Measurements from ENCODE around the gene G6PC1. TPM values are rescaled to one million over a fixed set of nuclear protein-coding genes. Genes with fewer than 3 reads are reported as not detected.
"Not testable (repeated sequence)": the region's sequence is repeated elsewhere in the genome, so short reads cannot be mapped to it uniquely, and the experiment has no call there.

The G6PC1 gene
- total RNA-seq, 1 donor from 2014 or later: not detected

GRCh38 chr17:42872251-42872965 is 28.2 kb upstream of the G6PC1 start:
- intact Hi-C loops (cut with micrococcal nuclease): no loop called here
- ATAC-seq (no peak), DNase-seq (no peak)

GRCh38 chr17:42873315-42873714 is 27.3 kb upstream of the G6PC1 start:
- DNase-seq (no peak), ATAC-seq (no peak)
- intact Hi-C loops (cut with micrococcal nuclease): no loop called here

GRCh38 chr17:42873932-42874695 is 26.5 kb upstream of the G6PC1 start:
- not testable (repeated sequence) for DNase-seq

GRCh38 chr17:42877037-42877436 is 23.6 kb upstream of the G6PC1 start:
- ATAC-seq (no peak), DNase-seq (no peak)
- intact Hi-C loops (cut with micrococcal nuclease): no loop called here

More at GRCh38 chr17:42873932-42874695, 26.5 kb upstream of the G6PC1 start:
- ATAC-seq; intact Hi-C loops (cut with micrococcal nuclease): not testable (repeated sequence)

GRCh38 chr17:42878123-42878880 is 22.3 kb upstream of the G6PC1 start:
- DNase-seq: no peak

GRCh38 chr17:42878924-42879595 is 21.5 kb upstream of the G6PC1 start:
- intact Hi-C loops (cut with micrococcal nuclease): no loop called here
- ATAC-seq: no peak
- no peak for DNase-seq

More at GRCh38 chr17:42878123-42878880, 22.3 kb upstream of the G6PC1 start:
- intact Hi-C loops (cut with micrococcal nuclease): no loop called here
- no peak for ATAC-seq

GRCh38 chr17:42879596-42879985 is 21.0 kb upstream of the G6PC1 start:
- DNase-seq (no peak), ATAC-seq (no peak)
- intact Hi-C loops (cut with micrococcal nuclease): no loop called here

GRCh38 chr17:42880776-42881310 is 19.8 kb upstream of the G6PC1 start:
- DNase-seq: no peak
- no peak for ATAC-seq
- intact Hi-C loops (cut with micrococcal nuclease): no loop called here

- ATAC-seq; intact Hi-C loops (cut with micrococcal nuclease); DNase-seq: not testable (repeated sequence)
Measured at GRCh38 chr17:42881706-42882105, 18.9 kb upstream of the G6PC1 start.

GRCh38 chr17:42882166-42882565 is 18.4 kb upstream of the G6PC1 start:
- DNase-seq (no peak), ATAC-seq (no peak)
- intact Hi-C loops (cut with micrococcal nuclease): no loop called here

- intact Hi-C loops (cut with micrococcal nuclease): no loop called here
- no peak for DNase-seq
- ATAC-seq: no peak
Measured at GRCh38 chr17:42883802-42884558, 16.6 kb upstream of the G6PC1 start.

- DNase-seq; intact Hi-C loops (cut with micrococcal nuclease); ATAC-seq: not testable (repeated sequence)
Measured at GRCh38 chr17:42885806-42886205, 14.8 kb upstream of the G6PC1 start.

- DNase-seq (no peak), ATAC-seq (peak; percentile 55)
- intact Hi-C loops (cut with micrococcal nuclease): no loop called here
Measured at GRCh38 chr17:42886283-42887176, 14.1 kb upstream of the G6PC1 start.

GRCh38 chr17:42889809-42890208 is 10.8 kb upstream of the G6PC1 start:
- intact Hi-C loops (cut with micrococcal nuclease): no loop called here
- DNase-seq (peak; percentile 61), ATAC-seq (peak; percentile 63)

- DNase-seq (peak; percentile 82), ATAC-seq (peak; percentile 97)
- intact Hi-C loops (cut with micrococcal nuclease): no loop called here
Measured at GRCh38 chr17:42891539-42892152, 9.0 kb upstream of the G6PC1 start.

- no peak for ATAC-seq
- intact Hi-C loops (cut with micrococcal nuclease): no loop called here
- no peak for DNase-seq
Measured at GRCh38 chr17:42893359-42893758, 7.2 kb upstream of the G6PC1 start.

Measured in left ventricle myocardium superior (tissue), 1 donor.